ENCODE measurements around the gene NFE2L2. TPM values are rescaled to one million over a fixed set of nuclear protein-coding genes. Genes with fewer than 3 reads are reported as not detected.

NFE2L2 gene
- total RNA-seq, 1 donor, result 127 TPM

GRCh38 chr2:177258059-177258458, 6.5 kb downstream of the NFE2L2 start:
- no peak for TF ChIP-seq CTCF (IDR thresholded peaks at IDR 0.05; ENCODE audit: insufficient read depth, low read length)
- no peak overlapping the region for H3K4me3 ChIP-seq (ENCODE audit: low read depth, low read length)
- no peak for DNase-seq (ENCODE audit: low read depth)

GRCh38 chr2:177257471-177257870, 7.1 kb downstream of the NFE2L2 start:
- DNase-seq (ENCODE audit: low read depth), result no peak
- no peak for TF ChIP-seq CTCF (IDR thresholded peaks at IDR 0.05; ENCODE audit: insufficient read depth, low read length)
- H3K4me3 ChIP-seq (ENCODE audit: low read depth, low read length), result no peak overlapping the region

- no peak overlapping the region for H3K4me3 ChIP-seq (ENCODE audit: low read depth, low read length)
- no peak for TF ChIP-seq CTCF (IDR thresholded peaks at IDR 0.05; ENCODE audit: insufficient read depth, low read length)
- DNase-seq (ENCODE audit: low read depth), result no peak
Observed at GRCh38 chr2:177256695-177257094, 7.8 kb downstream of the NFE2L2 start.

DNA sequence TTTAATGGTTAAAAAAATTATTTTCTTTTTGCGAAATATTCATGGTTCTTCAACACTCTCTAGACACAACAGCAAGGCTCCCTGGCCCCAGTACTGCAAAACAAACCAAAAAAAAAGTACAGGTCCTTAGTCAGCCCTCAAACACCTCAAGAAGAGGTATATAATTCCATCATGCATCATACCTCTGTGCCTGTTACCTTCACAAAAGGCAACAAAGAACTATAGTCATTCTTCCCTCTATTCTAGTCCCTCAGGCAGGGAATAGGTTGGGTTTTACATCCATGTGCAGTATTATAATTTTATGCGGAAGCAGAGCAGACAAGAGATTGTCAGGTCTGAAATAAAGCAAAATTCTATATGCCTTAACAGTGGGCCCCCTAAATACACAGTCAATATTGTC, 8.5 kb downstream of the NFE2L2 start:
- no peak overlapping the region for H3K4me3 ChIP-seq (ENCODE audit: low read depth, low read length)
- DNase-seq (ENCODE audit: low read depth), result no peak
- no peak for TF ChIP-seq CTCF (IDR thresholded peaks at IDR 0.05; ENCODE audit: insufficient read depth, low read length)

DNA sequence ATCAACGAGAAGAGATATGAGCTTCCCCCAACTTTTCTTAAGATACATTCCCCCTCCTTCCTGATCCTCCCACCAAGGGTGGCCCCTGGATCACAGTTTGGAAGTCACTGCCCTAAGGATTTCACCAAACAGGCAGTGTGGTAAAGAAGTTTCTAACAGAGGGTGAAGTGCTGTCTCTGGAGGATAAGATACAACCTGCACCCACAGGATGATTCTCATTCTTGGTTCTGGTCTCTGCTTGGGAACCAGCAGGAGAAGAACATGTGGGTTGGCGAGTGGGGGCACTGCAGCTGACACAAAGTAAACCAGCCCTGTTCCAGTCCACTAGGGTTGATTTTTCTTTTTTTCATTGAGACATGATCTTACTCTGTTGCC, 9.3 kb downstream of the NFE2L2 start:
- DNase-seq (ENCODE audit: low read depth), result no peak
- peak overlapping the region; percentile 14 for H3K4me3 ChIP-seq (ENCODE audit: low read depth, low read length)
- no peak for TF ChIP-seq CTCF (IDR thresholded peaks at IDR 0.05; ENCODE audit: insufficient read depth, low read length)

DNA sequence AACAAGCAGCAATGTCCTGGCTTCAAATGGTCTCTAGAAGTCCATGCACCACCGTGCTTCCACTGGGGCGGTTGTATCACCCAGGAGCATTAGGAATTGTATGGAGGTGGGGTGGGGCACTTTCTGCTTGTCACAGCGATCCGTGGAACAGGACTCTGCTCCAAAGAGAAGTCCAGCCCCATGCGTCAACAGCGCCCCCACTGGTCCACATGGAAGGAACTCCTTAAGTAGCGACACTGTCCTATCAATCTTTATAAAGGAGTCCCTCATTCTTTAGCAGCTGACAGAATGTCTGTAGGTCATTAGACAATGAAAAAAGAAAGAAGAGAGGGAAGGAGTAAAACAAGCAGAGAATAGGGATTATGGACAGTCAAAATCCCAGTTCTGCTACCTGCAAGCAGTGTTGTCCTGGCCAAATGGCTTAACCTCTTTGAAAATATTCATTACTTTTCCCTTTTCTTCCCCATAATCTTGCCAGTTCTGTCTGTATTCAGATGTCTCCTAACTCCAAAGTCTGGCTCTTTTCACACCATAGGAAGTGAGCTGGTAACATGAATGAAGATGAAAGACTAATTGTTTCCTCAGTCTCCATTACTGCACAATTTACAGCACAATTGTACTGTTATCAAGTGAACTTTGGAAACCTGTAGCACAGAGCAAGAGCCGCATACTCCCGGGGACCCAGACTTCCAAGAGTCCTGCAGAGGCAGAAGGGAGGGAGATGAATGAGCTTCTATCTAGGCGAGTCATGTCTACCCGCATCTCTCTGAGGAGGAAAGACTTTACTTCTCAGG, 9.9 kb downstream of the NFE2L2 start:
- peak; percentile 44 for DNase-seq (ENCODE audit: low read depth)
- TF ChIP-seq CTCF (IDR thresholded peaks at IDR 0.05; ENCODE audit: insufficient read depth, low read length), result peak; percentile 40
- H3K4me3 ChIP-seq (ENCODE audit: low read depth, low read length), result peak overlapping the region; percentile 14

- H3K4me3 ChIP-seq (ENCODE audit: low read depth, low read length), result no peak overlapping the region
- no peak for TF ChIP-seq CTCF (IDR thresholded peaks at IDR 0.05; ENCODE audit: insufficient read depth, low read length)
- no peak for DNase-seq (ENCODE audit: low read depth)
Observed at GRCh38 chr2:177253704-177254103, 10.8 kb downstream of the NFE2L2 start.
